Stimulated activated CD4-positive, alpha-beta T cell treated with anti-CD3 and anti-CD28 coated beads, Interleukin-12 subunit alpha, Interleukin-12 subunit beta, amount 100 ng/mL, for 4 hours (primary cell): ENCODE data around the gene LIPE.
"Not testable (repeated sequence)": the region's sequence is repeated elsewhere in the genome, so short reads cannot be mapped to it uniquely, and the experiment has no call there.

Experiments
- DNase-seq: peaks from one replicate; pipeline ENCODE4 v3.0.0-alpha.2; 2020

Gene LIPE

DNA sequence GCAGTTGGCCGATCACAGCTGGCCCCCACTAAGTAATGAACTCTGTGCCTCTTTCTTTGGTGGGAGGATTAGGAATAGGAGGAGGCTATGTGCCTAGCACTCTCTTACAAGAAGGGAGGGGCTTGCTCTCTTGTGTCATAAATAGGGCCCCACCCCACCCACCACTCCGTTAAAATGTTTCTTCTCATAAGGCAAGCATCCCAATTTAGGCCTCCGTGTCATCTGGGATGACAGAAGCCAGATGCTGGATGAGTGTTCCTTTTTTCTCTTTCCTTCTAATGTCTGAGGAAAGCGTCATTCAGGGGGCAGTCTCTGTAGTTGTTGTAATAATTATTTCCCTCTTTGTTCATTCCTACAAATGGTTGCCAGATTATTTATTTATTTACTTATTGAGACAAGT is at the start of gene LIPE:
Gene LIPE (minus strand): TSS at position 76 of the 400 bp plus-strand sequence. CDS start 239 bp downstream, outside the sequence.
- no peak for DNase-seq

- no peak for DNase-seq
Observed at GRCh38 chr19:42475366-42475765, 48.2 kb upstream of the LIPE start.

- no peak for DNase-seq
Observed at GRCh38 chr19:42474743-42475142, 47.6 kb upstream of the LIPE start.

GRCh38 chr19:42473686-42474085 is 46.5 kb upstream of the LIPE start:
- DNase-seq, result no peak

GRCh38 chr19:42472402-42473147 is 45.4 kb upstream of the LIPE start:
- no peak for DNase-seq

DNA sequence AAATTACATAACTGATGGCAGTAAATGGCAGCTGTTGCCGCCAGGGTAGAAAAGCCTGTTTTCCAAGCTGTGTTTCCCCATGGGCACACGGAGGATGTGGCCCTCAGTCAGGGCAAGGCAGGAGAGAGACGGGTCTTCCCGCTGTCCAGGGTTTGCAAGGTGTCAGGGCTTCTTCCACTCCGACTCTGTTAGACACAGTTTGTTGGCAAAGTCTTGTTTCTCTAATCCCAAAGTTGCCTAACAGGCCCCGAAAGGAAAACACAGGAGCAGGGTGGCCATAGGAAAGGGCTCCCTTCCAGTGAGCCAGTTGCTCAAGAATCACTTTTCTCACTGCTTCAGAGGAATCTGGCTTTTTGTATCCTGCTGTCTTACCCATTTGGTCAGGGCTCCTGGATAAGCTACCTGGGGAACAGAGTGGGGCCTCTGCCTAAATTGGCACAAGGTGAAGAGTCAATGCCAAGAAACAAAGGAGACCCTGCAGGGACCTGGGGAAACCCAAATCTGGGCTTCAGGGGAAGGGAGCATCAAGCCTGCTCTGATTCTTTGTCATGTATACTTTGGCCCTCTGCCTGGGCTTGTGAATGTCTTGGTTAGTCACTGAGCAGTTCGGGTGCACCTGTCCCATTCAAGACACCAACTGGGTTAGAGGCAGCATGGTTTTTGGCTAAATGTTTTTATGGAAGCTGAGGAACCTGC is 44.5 kb upstream of the LIPE start:
- no peak for DNase-seq

DNA sequence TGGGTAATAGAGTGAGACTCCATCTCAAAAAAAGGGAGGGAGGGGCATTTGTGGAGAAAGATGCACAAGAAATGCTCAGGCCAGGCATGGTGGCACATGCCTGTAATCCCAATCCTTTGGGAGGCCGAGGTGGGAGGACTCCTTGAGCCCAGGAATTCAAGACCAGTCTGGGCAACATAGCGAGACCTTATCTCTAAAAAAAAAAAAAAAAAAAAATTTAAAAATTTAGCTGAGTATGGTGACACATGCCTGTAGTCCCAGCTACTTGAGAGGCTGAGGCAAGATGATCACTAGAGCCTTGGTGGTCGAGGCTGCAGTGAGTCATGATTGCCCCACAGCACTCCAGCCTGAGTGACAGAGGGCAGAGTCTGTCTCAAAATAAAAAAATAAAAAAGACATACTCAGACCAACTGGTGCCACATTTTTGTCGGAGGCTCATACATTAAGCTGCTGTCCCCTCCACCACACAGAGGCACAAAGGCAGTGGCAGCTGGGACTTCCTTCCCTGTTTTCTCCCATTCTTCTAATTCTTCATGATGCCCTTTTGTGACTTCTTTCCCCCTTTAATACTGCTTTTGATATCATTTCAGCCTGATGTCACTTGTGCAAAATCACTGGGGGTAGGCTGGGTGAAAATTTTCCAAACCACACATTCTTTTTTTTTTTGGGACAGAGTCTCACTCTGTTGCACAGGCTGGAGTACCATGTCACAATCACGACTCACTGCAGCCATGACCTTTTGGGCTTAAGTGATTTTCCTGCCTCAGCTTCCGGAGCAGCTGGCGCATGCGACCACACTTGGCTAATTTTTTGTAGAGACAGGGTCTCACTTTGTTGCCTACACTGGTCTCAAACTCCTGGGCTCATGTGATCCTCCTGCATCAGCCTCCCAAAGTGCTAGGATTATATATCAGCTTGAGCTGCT is 42.4 kb upstream of the LIPE start:
- DNase-seq, result no peak

GRCh38 chr19:42468273-42468796 is 41.1 kb upstream of the LIPE start:
- no peak for DNase-seq

- no peak for DNase-seq
Observed at GRCh38 chr19:42467183-42467760, 40.1 kb upstream of the LIPE start.

DNA sequence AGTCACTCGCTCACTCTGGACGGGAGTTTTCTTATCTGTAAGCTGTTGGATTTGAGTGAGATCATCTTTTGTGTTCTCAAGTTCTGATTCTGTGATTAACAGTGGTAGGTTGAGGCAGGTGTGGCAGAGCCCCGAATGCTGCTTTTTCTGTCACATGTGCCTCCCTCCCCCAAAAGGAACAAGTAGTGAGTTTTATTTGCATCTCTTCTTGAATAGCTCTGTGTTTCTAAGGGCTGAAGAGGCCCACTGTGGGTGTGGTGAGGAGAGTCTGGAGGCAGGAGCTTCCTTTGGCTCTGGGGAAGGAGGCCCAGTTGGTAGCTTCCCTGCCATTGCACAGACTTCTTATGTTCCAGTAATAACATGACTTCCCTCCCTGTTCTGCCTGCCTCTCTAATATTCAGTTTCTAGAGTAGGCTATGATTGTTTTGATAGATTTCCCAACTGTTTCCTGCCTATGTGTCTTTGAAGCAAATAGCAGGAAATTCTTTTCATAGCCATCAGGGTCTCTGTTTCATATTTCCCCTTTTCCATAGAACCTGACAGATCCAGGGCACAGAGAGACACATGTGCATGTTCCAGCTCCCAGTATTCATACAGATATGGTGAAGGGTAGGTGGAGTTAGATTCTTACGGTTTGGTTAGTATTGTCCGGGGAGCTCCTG is 39.5 kb upstream of the LIPE start:
- no peak for DNase-seq

DNA sequence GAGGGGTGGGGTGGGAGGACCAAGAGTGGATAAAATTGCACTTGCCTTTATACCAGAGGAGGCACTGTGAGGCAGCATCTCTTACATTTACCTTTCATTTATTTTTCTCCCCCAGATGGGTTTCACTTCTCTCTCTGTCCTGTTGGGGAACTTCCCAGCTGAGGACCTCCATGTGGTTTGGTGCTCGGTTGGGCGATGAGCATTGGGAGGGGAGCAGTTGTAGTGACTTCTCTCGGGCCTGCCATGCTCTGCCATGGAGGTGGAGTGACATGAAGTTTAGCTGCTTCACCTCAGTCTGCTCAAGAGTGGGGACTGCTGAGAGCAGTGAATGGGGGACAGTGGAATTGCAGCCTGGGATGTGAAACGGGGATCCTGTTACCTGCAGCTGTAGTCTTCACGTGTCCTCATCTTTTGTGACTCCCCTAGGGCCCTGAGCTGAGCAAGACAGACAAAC is 38.7 kb upstream of the LIPE start:
- no peak for DNase-seq

DNA sequence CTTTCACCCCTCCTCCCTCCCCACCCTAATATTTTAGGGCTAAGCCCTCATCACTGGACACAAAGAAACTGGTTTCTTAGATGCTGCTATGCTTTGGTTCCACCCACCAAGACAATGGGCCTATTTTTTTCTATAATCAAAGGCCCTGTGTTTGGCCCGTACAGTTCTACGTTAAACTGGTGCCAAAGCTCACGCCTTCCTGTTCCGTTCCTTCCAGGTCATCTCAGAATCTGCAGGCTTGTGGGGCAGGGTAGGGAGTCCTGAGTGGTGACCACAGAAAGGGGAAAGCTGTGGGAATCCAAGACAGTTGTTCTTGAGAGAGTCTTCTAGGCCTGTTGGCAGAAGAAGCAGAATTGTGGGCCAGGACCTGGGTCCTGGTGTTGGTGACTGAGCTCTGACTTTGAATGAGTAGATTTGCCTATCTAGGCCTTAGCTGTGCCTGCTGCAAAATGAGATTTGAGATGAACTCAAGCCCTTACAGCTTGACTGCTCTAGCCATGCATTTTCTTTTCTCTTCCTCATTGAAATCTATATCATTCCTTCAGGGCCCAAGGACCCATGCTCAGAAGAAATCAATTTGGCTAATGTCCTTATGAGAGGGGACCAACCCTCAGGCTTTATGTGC is 34.6 kb upstream of the LIPE start:
- DNase-seq, result no peak

DNA sequence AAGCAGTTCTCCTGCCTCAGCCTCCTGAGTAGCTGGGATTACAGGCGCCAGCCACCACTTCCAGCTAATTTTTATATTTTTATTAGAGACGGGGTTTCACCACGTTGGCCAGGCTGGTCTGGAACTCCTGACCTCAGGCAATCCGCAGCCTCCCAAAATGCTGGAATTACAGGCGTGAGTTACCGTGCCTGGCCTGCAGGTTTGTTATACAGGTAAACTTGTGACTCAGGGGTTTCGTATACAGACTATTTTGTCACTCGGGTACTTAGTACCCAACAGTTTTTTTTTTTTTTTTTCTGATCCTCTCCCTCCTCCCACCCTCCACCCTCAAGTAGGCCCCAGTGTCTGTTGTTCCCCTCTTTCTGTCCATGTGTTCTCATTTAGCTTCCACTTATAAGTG is 34.0 kb upstream of the LIPE start:
- DNase-seq, result not testable (repeated sequence)

DNA sequence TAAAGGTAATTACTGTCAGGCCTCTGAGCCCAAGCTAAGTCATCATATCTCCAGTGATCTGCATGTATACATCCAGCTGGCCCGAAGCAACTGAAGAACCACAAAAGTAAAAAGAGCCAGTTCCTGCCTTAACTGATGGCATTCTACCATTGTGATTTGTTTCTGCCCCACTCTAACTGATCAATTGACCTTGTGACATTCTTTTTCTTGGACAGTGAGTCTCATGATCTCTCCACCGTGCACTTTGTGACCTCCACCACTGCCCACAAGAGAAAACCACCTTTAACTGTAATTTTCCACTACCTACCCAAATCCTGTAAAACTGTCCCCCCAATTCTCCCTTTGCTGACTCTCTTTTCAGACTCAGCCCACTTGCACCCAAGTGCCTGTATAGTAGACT is 32.7 kb upstream of the LIPE start:
- DNase-seq, result no peak

DNA sequence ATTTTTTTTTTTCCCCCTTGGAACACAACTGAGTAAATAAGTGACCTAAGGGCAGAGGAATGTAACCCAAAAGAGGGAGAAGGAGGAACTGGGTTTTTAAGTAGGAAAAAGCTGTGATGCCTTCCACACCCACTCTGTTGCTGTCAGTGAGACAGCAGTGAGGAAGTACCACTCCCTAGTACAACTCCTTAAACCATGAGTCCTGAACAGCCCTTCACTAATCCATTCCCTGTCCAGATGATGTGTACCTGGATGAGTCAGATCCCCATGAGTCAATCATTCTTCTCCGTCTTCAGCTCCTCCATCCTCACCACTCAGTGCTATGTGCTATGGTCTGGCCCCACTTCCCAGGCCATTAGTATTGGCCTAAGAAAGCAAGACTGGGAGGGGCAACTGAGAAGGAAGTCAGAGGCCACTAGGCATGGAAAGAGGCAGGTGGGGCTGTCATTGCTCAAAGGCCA is 28.5 kb upstream of the LIPE start:
- DNase-seq, result no peak

- DNase-seq, result no peak
Observed at GRCh38 chr19:42455086-42455485, 27.9 kb upstream of the LIPE start.

DNA sequence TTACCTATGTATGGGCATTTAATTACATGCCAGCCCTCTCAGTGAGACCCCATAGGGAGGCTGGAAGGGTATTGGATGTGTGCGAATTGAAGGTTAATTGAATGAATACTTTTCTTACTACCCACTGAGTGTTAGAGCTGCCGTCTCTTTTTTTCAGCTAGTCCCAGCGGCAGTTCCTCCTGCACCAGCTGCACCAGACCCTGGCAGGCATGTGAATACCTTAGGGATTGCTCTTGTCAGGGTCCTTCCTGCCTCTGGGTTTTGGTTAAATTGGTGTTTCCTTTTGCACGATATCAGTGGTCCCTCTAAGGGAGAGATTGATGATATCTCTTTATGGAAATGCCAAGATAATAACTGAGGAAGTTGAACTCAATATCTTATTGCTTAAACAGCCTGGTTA is 25.4 kb upstream of the LIPE start:
- no peak for DNase-seq

DNA sequence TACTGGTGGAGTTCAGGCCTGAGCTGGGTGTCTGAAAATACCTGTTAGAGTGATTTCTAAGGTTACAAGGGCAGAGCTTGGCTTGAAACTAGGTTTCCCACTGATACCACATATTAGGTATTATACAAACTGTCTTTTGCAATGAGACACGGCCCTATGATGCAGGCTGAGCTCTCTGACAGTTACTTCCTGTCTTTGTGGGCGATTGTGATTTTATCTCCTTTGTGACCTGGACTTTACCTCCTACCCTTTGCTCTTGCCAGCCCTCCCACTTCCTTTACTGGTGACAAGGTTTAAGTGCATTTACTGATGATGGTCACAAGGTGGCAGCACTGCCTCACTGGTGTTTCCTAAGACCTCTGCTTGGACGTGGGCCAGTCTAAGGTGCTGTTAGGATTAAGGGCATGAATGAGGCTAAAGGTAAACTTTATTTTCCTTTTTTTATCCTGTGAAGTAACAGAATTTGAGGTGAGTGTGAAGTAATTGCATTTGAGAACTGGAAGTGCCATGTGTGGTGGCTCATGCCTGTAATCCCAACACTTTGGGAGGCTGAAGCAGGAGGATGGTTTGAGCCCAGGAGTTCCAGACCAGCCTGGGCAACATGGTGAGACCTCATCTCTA is 23.2 kb upstream of the LIPE start:
- DNase-seq, result peak; percentile 63

DNA sequence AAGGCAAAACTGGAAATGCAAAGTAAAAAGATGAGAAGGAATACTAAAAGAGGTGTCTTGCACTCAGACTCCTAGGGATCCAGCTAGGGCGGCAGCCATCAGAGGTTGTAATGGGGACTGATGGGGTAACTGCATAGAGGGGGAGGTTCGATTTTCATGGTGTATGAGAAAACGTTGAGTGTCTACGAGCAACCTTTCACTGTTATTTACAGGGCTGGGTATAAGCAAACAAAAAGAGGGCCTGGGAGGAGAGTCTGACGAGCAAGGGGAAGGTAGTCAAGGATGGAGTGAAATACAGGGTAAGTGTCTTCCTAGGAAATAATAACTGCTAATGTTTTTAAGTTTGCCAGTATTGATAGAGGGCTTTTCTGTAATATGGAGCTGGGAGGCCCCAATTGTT is 21.1 kb upstream of the LIPE start:
- DNase-seq, result not testable (repeated sequence)

GRCh38 chr19:42445948-42446347 is 18.8 kb upstream of the LIPE start:
- DNase-seq, result no peak

- no peak for DNase-seq
Observed at GRCh38 chr19:42443944-42444398, 16.8 kb upstream of the LIPE start.
